HG03460 (cell line): ENCODE measurements around the gene MPDU1.

Source experiments
- ATAC-seq: cut with Tn5 transposase; IDR thresholded peaks from one replicate; pipeline ENCODE4 v1.9.1; 2021; ENCODE audit not compliant: unreplicated experiment

The MPDU1 gene

DNA sequence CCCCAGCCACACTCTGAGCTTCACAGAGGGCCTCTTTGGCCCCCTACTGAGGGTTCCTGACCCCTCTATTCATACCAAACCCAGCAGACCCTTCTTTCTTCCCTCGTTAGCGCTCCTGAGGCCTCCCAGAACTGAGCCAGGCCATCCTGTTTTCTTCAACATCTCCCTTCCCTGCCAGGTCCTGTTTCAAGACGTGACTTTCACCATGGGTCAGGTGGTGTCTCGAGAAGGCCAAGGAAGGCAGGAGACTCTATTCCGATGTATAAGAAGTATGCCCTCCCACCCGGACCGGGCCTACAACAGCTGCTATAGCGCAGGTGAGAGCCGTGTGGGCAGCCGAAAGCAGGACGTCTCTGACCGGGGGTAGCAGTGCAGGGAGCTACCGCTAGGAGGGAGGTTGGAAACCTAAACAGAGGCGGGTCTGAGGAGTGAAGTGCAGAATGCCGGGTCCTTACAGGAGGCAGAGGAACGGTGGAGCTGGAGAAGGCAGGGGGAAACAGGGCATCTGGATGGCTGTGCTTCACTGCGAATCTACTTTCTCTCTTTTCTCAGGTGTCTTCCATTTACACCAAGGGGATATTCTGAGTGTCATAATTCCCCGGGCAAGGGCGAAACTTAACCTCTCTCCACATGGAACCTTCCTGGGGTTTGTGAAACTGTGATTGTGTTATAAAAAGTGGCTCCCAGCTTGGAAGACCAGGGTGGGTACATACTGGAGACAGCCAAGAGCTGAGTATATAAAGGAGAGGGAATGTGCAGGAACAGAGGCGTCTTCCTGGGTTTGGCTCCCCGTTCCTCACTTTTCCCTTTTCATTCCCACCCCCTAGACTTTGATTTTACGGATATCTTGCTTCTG, 23.3 kb upstream of the MPDU1 start:
- ATAC-seq: no peak

DNA sequence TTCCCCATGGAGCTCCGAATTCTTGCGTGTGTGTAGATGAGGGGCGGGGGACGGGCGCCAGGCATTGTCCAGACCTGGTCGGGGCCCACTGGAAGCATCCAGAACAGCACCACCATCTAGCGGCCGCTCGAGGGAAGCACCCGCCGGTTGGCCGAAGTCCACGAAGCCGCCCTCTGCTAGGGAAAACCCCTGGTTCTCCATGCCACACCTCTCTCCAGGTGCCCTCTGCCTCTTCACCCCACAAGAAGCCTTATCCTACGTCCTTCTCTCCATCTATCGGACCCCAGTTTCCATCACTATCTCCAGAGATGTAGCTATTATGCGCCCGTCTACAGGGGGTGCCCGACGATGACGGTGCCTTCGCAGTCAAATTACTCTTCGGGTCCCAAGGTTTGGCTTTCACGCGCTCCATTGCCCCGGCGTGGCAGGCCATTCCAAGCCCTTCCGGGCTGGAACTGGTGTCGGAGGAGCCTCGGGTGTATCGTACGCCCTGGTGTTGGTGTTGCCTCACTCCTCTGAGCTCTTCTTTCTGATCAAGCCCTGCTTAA, 22.6 kb upstream of the MPDU1 start:
- ATAC-seq: peak; percentile 41

DNA sequence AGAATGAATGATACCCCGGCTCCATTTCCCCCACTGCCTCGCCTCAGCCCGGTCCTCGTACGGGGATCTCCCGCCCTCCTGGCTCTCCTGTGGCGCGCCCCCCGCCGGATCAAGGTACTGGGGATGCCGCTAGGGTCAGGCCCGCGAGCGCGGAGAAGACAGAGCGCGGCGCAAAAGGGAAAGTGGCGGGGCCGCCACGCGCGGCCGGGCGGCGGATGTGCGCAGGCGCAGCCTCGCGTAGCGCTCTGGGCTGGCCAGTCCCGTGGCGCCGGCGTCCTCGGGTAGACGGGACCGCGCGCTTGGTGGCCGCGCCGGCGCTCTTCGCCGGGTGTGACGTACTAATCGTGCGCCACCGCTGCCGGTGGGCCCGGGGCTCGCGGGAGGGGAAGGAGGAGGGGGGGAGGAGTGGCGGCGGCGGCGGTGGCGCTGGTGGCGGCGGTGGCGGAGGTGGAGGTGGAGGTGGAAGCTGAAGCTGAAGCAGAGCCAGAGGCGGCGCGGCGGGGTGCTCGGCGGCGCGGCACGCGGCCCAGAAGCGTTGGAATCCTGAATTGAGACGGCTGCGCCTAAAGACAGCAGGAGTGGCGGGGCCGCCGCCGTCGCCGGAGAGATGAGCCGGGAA, 22.0 kb upstream of the MPDU1 start, which contains the start of gene SENP3:
TSS of gene SENP3 (plus strand) at position 331 of the 619 bp plus-strand sequence. CDS start 1,158 bp downstream, outside the sequence.
- peak; percentile 54 for ATAC-seq

DNA sequence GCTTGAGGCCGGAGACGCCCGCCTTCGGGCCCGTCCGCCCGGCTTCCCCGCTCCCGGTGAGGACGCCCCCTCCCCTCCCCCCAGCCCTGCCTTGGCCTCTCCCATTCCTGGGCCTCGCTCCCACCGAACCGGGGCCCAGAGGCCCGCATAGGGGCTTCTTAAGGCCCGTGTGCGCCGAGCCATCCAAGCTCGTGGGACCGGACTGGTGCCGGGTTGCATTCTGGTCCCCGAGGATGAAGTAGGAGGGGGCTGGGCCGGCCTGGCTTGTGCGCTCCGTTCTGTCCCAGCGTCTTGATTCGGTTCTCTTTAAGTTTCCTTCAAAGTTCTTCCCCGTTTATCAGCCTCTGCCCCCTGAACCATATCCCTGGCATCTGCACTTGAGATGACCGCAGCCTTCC, 21.4 kb upstream of the MPDU1 start:
- no peak for ATAC-seq

- ATAC-seq: no peak
Observed at GRCh38 chr17:7563115-7563869, 20.4 kb upstream of the MPDU1 start.

DNA sequence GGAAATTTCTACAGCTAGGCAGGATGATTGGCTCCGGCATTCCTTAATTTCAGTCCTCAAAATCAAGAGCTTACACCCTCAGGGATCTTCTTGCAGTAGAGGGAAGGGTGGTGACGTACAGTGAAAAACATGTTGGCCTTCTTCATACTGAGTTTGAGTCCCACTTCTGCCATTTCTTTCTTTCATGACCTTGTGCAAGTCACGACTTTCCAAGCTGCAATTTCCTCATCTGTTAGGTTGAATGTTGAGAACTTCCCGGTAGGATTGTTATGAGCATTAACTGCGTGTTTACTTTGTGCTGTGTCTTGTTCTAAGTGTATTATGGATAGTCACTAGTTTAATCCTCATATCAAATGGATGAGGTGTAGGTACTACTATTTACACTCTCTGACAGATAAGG, 14.1 kb upstream of the MPDU1 start:
- ATAC-seq: no peak

DNA sequence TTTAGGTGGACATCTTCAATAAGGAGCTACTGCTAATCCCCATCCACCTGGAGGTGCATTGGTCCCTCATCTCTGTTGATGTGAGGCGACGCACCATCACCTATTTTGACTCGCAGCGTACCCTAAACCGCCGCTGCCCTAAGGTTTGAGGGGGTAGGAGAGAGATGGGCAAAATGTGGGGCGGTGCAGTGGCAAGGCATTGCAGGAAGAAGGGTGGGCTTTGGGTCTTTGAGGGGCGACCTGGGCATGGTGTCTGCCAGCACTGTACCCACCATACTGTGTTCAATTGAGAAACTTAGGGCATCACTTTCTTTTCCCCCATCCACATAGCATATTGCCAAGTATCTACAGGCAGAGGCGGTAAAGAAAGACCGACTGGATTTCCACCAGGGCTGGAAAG, 13.3 kb upstream of the MPDU1 start:
- no peak for ATAC-seq

DNA sequence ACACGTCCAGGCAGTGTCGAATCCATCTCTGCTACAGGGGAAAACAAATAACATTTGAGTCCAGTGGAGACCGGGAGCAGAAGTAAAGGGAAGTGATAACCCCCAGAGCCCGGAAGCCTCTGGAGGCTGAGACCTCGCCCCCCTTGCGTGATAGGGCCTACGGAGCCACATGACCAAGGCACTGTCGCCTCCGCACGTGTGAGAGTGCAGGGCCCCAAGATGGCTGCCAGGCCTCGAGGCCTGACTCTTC, 11.4 kb upstream of the MPDU1 start:
- ATAC-seq: no peak

DNA sequence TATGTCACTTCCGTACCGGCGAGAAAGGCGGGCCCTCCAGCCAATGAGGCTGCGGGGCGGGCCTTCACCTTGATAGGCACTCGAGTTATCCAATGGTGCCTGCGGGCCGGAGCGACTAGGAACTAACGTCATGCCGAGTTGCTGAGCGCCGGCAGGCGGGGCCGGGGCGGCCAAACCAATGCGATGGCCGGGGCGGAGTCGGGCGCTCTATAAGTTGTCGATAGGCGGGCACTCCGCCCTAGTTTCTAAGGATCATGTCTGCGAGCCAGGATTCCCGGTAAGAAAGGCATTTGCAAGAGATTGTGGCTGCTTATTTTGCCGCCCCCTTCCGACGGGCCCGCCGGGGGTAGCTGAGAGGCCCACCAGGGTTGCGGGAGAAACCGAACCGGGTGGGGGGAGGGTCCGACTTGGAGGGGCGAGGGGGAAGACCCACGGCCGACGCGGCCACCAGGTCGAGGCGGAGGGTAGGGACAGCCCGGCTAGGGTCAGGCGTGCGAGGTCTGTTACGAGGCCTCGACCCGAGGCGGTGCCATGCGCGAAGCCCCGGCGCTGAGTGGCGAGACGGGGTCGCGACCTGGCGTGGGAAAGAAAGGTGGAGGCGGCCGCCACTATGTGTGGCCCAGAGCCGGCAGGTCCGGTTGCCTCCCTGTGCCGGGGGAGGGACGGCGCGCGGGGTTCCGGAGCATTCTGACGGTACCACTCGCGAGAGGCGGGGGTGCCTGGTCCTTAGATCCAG, 10.9 kb upstream of the MPDU1 start:
- ATAC-seq: peak; percentile 85

- ATAC-seq: no peak
Observed at GRCh38 chr17:7573324-7574080, 10.2 kb upstream of the MPDU1 start.

- ATAC-seq: no peak
Observed at GRCh38 chr17:7574176-7574953, 9.3 kb upstream of the MPDU1 start.

DNA sequence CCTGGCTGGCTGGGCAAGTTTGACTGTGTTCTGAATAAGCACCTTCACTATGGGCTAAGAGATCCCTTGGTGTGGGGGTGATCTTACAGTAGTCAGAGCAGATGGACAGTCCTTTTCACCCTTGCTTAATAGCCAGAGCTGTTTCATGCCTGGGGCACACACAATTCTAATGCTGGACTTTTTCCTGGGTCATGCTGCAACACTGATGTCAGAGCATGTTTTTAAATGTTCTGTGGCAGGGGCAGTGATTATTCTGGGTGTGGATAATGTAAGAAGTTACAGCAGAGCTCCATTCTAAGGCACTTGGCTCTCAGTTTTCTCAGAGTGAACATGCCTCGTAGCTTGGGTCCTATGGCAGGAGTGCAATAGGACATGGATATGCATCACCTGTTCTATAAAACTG, 8.2 kb upstream of the MPDU1 start:
- no peak for ATAC-seq

GRCh38 chr17:7575959-7576358, 7.7 kb upstream of the MPDU1 start:
- no peak for ATAC-seq

GRCh38 chr17:7576432-7576937, 7.2 kb upstream of the MPDU1 start:
- ATAC-seq: no peak

GRCh38 chr17:7577327-7578199, 6.1 kb upstream of the MPDU1 start:
- ATAC-seq: no peak

GRCh38 chr17:7579001-7579833, 4.4 kb upstream of the MPDU1 start, which contains the start of gene CD68:
Gene CD68, plus strand, starts transcription at chr17:7579638. Its CDS starts 40 bp downstream, at chr17:7579678.
- no peak for ATAC-seq

DNA sequence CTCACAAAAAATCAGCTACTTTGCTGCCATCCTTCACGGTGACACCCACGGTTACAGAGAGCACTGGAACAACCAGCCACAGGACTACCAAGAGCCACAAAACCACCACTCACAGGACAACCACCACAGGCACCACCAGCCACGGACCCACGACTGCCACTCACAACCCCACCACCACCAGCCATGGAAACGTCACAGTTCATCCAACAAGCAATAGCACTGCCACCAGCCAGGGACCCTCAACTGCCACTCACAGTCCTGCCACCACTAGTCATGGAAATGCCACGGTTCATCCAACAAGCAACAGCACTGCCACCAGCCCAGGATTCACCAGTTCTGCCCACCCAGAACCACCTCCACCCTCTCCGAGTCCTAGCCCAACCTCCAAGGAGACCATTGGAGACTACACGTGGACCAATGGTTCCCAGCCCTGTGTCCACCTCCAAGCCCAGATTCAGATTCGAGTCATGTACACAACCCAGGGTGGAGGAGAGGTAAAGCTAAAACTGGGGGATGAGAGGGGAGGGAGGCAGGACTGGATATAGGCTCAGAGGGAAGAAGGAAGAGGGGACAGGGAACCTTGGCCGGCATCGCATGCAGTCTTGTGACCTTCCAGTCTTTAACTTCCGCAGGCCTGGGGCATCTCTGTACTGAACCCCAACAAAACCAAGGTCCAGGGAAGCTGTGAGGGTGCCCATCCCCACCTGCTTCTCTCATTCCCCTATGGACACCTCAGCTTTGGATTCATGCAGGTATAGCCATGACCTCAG, 3.6 kb upstream of the MPDU1 start:
- ATAC-seq: no peak
